Neural progenitor cell (in vitro differentiated cells): Measurements from ENCODE around the gene ATG16L1.

Source experiments
- EZH2 ChIP-seq: fragments of 200-600 bp; sonication (generic); IDR thresholded peaks from 2 replicates; pipeline ENCODE4 v1.6.1; 2017; ENCODE audit warnings: antibody characterized with exemption, mild to moderate bottlenecking, moderate library complexity
- EZH2phosphoT487 ChIP-seq: fragments of 200-600 bp; sonication (generic); IDR thresholded peaks from 2 replicates; pipeline ENCODE4 v1.6.1; 2017; ENCODE audit warnings: antibody characterized with exemption
- TF ChIP-seq, protein P1 (sequence below): fragments of 200-600 bp; sonication (generic); IDR thresholded peaks from 2 replicates; pipeline ENCODE4 v1.5.1; 2017; ENCODE audit warnings: antibody characterized with exemption, mild to moderate bottlenecking

GRCh38 chr2:233240897-233241296 lies 10.6 kb upstream of the ATG16L1 start:
- TF ChIP-seq, protein P1, sequence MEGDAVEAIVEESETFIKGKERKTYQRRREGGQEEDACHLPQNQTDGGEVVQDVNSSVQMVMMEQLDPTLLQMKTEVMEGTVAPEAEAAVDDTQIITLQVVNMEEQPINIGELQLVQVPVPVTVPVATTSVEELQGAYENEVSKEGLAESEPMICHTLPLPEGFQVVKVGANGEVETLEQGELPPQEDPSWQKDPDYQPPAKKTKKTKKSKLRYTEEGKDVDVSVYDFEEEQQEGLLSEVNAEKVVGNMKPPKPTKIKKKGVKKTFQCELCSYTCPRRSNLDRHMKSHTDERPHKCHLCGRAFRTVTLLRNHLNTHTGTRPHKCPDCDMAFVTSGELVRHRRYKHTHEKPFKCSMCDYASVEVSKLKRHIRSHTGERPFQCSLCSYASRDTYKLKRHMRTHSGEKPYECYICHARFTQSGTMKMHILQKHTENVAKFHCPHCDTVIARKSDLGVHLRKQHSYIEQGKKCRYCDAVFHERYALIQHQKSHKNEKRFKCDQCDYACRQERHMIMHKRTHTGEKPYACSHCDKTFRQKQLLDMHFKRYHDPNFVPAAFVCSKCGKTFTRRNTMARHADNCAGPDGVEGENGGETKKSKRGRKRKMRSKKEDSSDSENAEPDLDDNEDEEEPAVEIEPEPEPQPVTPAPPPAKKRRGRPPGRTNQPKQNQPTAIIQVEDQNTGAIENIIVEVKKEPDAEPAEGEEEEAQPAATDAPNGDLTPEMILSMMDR = no peak
- TF ChIP-seq EZH2 = no peak
- no peak for TF ChIP-seq EZH2phosphoT487
